HFF-Myc (cell line): Measurements from ENCODE around the gene PLXNA3.

Experiments used
- DNase-seq: peaks from one replicate; pipeline ENCODE4 v3.0.0-alpha.2; 2011; ENCODE audit warnings: low read depth; ENCODE audit errors: extremely low read depth
- H3K4me3 ChIP-seq: replicated peaks from 2 replicates; pipeline ENCODE4 v1.5.1; 2011; ENCODE audit warnings: low read depth, mild to moderate bottlenecking, control low read depth, low read length
- TF ChIP-seq, protein P1 (sequence below): IDR thresholded peaks from 2 replicates; pipeline ENCODE4 v1.5.1; 2012; ENCODE audit warnings: mild to moderate bottlenecking, low read depth, low read length, control low read depth; ENCODE audit errors: missing control alignments

PLXNA3 gene

GRCh38 chrX:154434394-154435168 lies 23.5 kb upstream of the PLXNA3 start:
- TF ChIP-seq, protein P1, sequence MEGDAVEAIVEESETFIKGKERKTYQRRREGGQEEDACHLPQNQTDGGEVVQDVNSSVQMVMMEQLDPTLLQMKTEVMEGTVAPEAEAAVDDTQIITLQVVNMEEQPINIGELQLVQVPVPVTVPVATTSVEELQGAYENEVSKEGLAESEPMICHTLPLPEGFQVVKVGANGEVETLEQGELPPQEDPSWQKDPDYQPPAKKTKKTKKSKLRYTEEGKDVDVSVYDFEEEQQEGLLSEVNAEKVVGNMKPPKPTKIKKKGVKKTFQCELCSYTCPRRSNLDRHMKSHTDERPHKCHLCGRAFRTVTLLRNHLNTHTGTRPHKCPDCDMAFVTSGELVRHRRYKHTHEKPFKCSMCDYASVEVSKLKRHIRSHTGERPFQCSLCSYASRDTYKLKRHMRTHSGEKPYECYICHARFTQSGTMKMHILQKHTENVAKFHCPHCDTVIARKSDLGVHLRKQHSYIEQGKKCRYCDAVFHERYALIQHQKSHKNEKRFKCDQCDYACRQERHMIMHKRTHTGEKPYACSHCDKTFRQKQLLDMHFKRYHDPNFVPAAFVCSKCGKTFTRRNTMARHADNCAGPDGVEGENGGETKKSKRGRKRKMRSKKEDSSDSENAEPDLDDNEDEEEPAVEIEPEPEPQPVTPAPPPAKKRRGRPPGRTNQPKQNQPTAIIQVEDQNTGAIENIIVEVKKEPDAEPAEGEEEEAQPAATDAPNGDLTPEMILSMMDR, result no peak
- H3K4me3 ChIP-seq, result no peak overlapping the region
- DNase-seq, result no peak

DNA sequence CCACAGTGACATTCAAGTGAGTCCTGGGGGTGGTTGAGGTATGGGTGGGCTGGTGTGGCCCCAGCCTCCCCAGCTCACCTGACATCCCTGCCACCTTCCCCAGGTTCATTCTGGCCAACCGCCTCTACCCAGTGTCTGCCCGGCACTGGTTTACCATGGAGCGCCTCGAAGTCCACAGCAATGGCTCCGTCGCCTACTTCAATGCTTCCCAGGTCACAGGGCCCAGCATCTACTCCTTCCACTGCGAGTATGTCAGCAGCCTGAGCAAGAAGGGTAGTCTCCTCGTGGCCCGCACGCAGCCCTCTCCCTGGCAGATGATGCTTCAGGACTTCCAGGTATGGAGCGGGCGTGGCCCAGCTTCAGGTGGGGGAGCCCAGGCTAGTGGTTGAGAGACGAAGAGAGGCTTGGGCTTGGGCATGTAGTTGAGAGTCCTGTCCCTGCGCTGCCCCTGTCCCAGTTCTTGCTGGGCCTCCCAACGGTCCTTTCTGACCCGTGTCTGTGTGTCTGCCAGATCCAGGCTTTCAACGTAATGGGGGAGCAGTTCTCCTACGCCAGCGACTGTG lies 22.8 kb upstream of the PLXNA3 start:
- TF ChIP-seq, protein P1, result no peak
- H3K4me3 ChIP-seq, result no peak overlapping the region
- no peak for DNase-seq

DNA sequence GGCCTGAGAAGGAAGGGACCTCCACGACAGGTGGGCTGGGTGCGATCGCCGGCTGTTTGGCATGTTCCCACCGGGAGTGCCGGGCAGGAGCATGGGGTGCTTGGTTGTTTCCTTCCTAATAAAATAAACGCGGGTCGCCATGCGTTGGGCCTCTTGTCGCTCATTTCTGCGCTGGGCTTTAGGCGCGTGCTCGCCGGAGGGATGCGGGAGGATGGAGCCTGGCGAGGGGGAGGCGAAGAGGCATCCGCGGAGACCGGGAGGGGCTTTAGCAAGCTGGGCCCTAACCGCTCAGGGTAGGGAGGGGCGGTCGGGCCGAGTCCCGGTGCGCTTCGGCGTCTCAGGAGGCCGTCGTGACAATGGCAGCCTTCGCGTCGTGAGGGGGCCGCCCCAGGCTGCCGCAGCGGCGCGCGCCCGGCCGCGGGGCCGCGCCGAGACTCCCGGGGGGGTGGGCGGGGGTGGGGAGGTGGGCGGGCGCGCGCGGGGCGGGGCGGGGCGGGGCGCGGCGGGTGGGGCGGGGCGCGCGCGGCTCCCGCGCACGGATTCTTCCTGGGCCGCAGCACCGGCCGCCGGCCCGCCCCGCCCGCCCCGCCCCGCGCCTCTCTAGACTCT lies 21.6 kb upstream of the PLXNA3 start:
- H3K4me3 ChIP-seq, result peak overlapping the region; percentile 50
- DNase-seq, result no peak
- TF ChIP-seq, protein P1, result no peak

GRCh38 chrX:154436983-154437752 lies 20.9 kb upstream of the PLXNA3 start, which contains the start of gene GDI1:
Gene GDI1 (plus strand): TSS chrX:154437154. CDS start chrX:154437255, 101 bp downstream.
- no peak for DNase-seq
- TF ChIP-seq, protein P1, result no peak
- H3K4me3 ChIP-seq, result peak within 1 kb of the TSS; percentile 50

GRCh38 chrX:154437971-154438893 lies 19.8 kb upstream of the PLXNA3 start:
- TF ChIP-seq, protein P1, result no peak
- DNase-seq, result no peak
- peak overlapping the region; percentile 50 for H3K4me3 ChIP-seq

GRCh38 chrX:154439841-154440240 lies 18.2 kb upstream of the PLXNA3 start:
- DNase-seq, result no peak
- H3K4me3 ChIP-seq, result no peak overlapping the region
- TF ChIP-seq, protein P1, result no peak
